Kidney (tissue), 14 donors: Measurements from ENCODE around the gene TRAF3. TPM values are rescaled to one million over a fixed set of nuclear protein-coding genes. Genes with fewer than 3 reads are reported as not detected.

Source experiments
- DNase-seq, 5 donors: peaks; one replicate each; pipeline ENCODE4 v3.0.0-alpha.2; 2013 to 2020
- FAIRE-seq: peaks from 2 replicates; lab custom pipeline; 2012; peaks lifted over from hg19 to GRCh38; lab: Jason Lieb, UNC
- H3K27ac ChIP-seq, 2 donors: one replicate each; pipeline ENCODE4 v1.7.0; 2013; ENCODE audit warnings: low read depth in 2 of 2, low read length in 2 of 2, inconsistent platforms in 1 of 2
- H3K27me3 ChIP-seq: one replicate; pipeline ENCODE4 v1.7.1; 2013; ENCODE audit warnings: low read length, inconsistent platforms; ENCODE audit not compliant: control insufficient read depth, insufficient read depth
- H3K36me3 ChIP-seq, 3 donors: one replicate each; pipeline versions ENCODE4 v1.7.0 to v1.7.1; 2013; ENCODE audit warnings: low read length in 3 of 3, control low read depth in 1 of 3, inconsistent platforms in 1 of 3; ENCODE audit not compliant: insufficient read depth in 3 of 3, control insufficient read depth in 2 of 3
- H3K4me1 ChIP-seq, 3 donors: one replicate each; pipeline versions ENCODE4 v1.7.0 to v1.7.1; 2013; ENCODE audit warnings: low read length in 3 of 3, inconsistent platforms in 1 of 3, low read depth in 1 of 3; ENCODE audit not compliant: control insufficient read depth in 2 of 3, insufficient read depth in 2 of 3
- H3K4me3 ChIP-seq, 3 donors: one replicate each; pipeline versions ENCODE4 v1.7.0 to v1.8.1; 2013; ENCODE audit warnings: low read length in 3 of 3, control low read depth in 1 of 3, inconsistent platforms in 1 of 3
- H3K9ac ChIP-seq, 3 donors: one replicate each; pipeline versions ENCODE4 v1.7.0 to v1.7.1; 2013; ENCODE audit warnings: low read length in 3 of 3, control low read depth in 1 of 3, inconsistent platforms in 1 of 3
- H3K9me3 ChIP-seq, 3 donors: one replicate each; pipeline versions ENCODE4 v1.7.0 to v1.7.1; 2013; ENCODE audit warnings: low read length in 3 of 3, control low read depth in 1 of 3, inconsistent platforms in 1 of 3; ENCODE audit not compliant: control insufficient read depth in 2 of 3, insufficient read depth in 1 of 3
- intact Hi-C: fragments of 100-400 bp; cut with DNase I; formaldehyde crosslinking; loops from one replicate; pipeline ENCODE4 v1.11.1; 2022
- polyA plus RNA-seq: library from polyadenylated mRNA; stranded (reverse); fragments of 350-450 nt; fragmentation: Illumina TruSeq; extraction: RNeasy Lipid Tissue Mini Kit (QIAGEN cat#74804); gene quantifications from one replicate; pipeline ENCODE4 v1.2.3, GENCODE V29; 2014; ENCODE audit warnings: low read depth, low replicate concordance; ENCODE audit not compliant: insufficient read depth
- total RNA-seq: library from RNA; stranded (reverse); fragmentation: NEBNext Ultra II Directional; extraction: Animal tissue kit (Norgen Biotek cat#: 25700); gene quantifications from one replicate; pipeline ENCODE4 v1.2.1, GENCODE V29; 2021
- TF ChIP-seq, protein P1 (sequence below): IDR thresholded peaks from 3 replicates; pipeline ENCODE4 v1.5.1; 2012; ENCODE audit warnings: mild to moderate bottlenecking, moderate library complexity, borderline replicate concordance; ENCODE audit not compliant: insufficient read depth; ENCODE audit errors: extremely low read depth
- donor health status: control.
- donor health status: control.
- donor health status: control.
- donor health status: control.
- donor health status: control.
- donor health status: DM: yes; HTN: yes; CAD: no.
- donor health status: Normal renal cell carcinoma (clear cell type).

The TRAF3 gene
- total and polyA plus RNA-seq, 2 donors from 2014 or later = 5.2 to 35.4 TPM

GRCh38 chr14:102940729-102941362 is 163.6 kb downstream of the TRAF3 start:
- Histone ChIP-seq H3K27me3 (no peaks in the 10 kb centered on the region), H3K9me3 (no peaks in the 10 kb centered on the region), H3K9ac (no peak overlapping the region), H3K36me3 (peaks cover 0 to 42% (median 26%) of the 10 kb centered on the region in 3 donors), H3K27ac (no peak overlapping the region), H3K4me3 (no peak overlapping the region), H3K4me1 (no peaks in the 10 kb centered on the region)
- TF ChIP-seq, protein P1, sequence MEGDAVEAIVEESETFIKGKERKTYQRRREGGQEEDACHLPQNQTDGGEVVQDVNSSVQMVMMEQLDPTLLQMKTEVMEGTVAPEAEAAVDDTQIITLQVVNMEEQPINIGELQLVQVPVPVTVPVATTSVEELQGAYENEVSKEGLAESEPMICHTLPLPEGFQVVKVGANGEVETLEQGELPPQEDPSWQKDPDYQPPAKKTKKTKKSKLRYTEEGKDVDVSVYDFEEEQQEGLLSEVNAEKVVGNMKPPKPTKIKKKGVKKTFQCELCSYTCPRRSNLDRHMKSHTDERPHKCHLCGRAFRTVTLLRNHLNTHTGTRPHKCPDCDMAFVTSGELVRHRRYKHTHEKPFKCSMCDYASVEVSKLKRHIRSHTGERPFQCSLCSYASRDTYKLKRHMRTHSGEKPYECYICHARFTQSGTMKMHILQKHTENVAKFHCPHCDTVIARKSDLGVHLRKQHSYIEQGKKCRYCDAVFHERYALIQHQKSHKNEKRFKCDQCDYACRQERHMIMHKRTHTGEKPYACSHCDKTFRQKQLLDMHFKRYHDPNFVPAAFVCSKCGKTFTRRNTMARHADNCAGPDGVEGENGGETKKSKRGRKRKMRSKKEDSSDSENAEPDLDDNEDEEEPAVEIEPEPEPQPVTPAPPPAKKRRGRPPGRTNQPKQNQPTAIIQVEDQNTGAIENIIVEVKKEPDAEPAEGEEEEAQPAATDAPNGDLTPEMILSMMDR = no peak
- intact Hi-C loops = no loop called here
- FAIRE-seq = no peak
- peak in 1 of 5 donors; percentile 39 for DNase-seq

GRCh38 chr14:102941419-102942011 is 164.3 kb downstream of the TRAF3 start:
- no peaks in the 10 kb centered on the region for H3K9me3 ChIP-seq
- H3K36me3 ChIP-seq = peaks cover 0 to 47% (median 30%) of the 10 kb centered on the region in 3 donors
- H3K9ac ChIP-seq = no peak overlapping the region
- DNase-seq (peak in 1 of 5 donors; percentile 33), FAIRE-seq (no peak)
- no peak overlapping the region for H3K27ac ChIP-seq
- TF ChIP-seq, protein P1 = no peak
- no peaks in the 10 kb centered on the region for H3K27me3 ChIP-seq
- H3K4me3 ChIP-seq = no peak overlapping the region
- no peaks in the 10 kb centered on the region for H3K4me1 ChIP-seq
- intact Hi-C loops = no loop called here

DNA sequence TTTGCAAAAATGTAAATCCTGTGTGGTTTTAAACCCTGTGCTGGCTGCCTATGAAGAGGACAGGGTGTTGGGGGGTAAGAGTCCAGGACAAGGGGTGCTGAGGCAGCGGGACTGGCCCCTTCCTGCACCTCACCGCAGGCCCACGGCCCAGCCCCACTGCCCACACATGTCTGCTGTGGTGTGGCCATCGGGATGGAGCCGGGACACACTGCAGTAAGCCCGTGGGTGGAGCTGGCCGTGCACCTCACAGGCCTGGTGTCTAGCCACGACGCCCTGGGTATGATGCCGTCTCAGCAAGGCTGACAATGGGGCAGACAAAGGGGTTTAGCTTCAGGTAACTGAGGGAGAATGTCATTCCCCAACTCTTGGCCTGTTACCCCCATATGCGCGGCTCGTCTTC is 164.8 kb downstream of the TRAF3 start:
- Histone ChIP-seq H3K36me3 (peaks cover 0 to 52% (median 31%) of the 10 kb centered on the region in 3 donors), H3K4me1 (no peaks in the 10 kb centered on the region), H3K27me3 (no peaks in the 10 kb centered on the region), H3K9ac (no peak overlapping the region), H3K4me3 (no peak overlapping the region), H3K27ac (no peak overlapping the region), H3K9me3 (no peaks in the 10 kb centered on the region)
- peak in 1 of 5 donors; percentile 70 for DNase-seq
- TF ChIP-seq, protein P1 = no peak
- intact Hi-C loops = no loop called here
- FAIRE-seq = no peak
